HCT116 (cell line): ENCODE data around the gene USP24.

ENCODE experiments used
- EGR1 ChIP-seq: IDR thresholded peaks from 2 replicates; pipeline ENCODE4 v1.6.1; 2012; ENCODE audit warnings: low read depth
- EZH2 ChIP-seq: fragments of 200-600 bp; sonication (generic); IDR thresholded peaks from 2 replicates; pipeline ENCODE4 v1.6.1; 2017; ENCODE audit warnings: antibody characterized with exemption, mixed run types
- EZH2phosphoT487 ChIP-seq: fragments of 200-600 bp; IDR thresholded peaks from 2 replicates; pipeline ENCODE4 v1.6.1; 2018; ENCODE audit warnings: antibody characterized with exemption, borderline replicate concordance
- POLR2A ChIP-seq: IDR thresholded peaks from 2 replicates; pipeline ENCODE4 v1.7.0; 2011; ENCODE audit warnings: borderline replicate concordance; ENCODE audit not compliant: insufficient read depth, insufficient read length; ENCODE audit errors: extremely low read depth
- POLR2AphosphoS5 ChIP-seq: IDR thresholded peaks from 2 replicates; pipeline ENCODE4 v1.6.1; 2011; ENCODE audit warnings: mild to moderate bottlenecking, low read depth, low read length, moderate library complexity
- SRF ChIP-seq: IDR thresholded peaks from 2 replicates; pipeline ENCODE4 v1.6.1; 2012; ENCODE audit warnings: low read depth
- YY1 ChIP-seq: IDR thresholded peaks from 2 replicates; pipeline ENCODE4 v1.6.1; 2011; ENCODE audit warnings: low read length, low read depth, moderate library complexity, mild to moderate bottlenecking; ENCODE audit not compliant: insufficient replicate concordance; ENCODE audit errors: extremely low read depth
- ZNF274 ChIP-seq: fragments of 200-500 bp; sonication (Bioruptor generic); IDR thresholded peaks from 2 replicates; pipeline ENCODE4 v1.6.1; 2014; ENCODE audit warnings: mild to moderate bottlenecking, low read depth, low read length, inconsistent platforms
- TF ChIP-seq, protein P1 (sequence below), 3 experiments: fragments of 200-600 bp in 1 of 3; sonication (generic) in 1 of 3; IDR thresholded peaks in 2 of 3; conservative IDR thresholded peaks in 1 of 3; 2 replicates each; pipeline ENCODE4 v1.5.1; 2012 to 2017; ENCODE audit warnings: low read depth in 2 of 3, low read length in 2 of 3, antibody characterized with exemption in 1 of 3, borderline replicate concordance in 1 of 3, control low read depth in 1 of 3, mild to moderate bottlenecking in 1 of 3, mixed read lengths in 1 of 3, mixed run types in 1 of 3, moderate library complexity in 1 of 3; ENCODE audit not compliant: insufficient read depth in 1 of 3
- TF ChIP-seq, protein P2 (sequence below): IDR thresholded peaks from 2 replicates; pipeline ENCODE4 v1.6.1; 2012; ENCODE audit warnings: low read depth

DNA sequence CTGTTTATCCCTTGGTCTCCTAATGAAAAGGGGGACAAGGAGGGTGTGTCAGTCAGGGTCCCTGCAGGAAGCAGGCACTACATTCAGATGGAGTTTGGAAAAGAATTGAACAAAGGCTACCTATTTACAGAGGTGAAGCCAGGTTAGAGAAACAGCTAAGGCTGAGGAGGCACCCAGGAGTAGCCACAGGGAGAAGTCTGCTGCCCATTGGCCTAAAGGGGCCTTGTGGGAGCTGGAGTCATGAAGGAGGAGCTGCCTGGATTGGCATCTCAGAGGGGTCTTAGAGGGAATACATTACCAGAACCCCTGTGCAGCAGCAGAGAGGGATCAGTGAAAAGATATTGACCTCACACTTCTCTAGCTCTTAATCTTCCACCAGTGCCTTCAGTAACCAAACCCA lies 31.2 kb upstream of the USP24 start:
- TF ChIP-seq, protein P1, sequence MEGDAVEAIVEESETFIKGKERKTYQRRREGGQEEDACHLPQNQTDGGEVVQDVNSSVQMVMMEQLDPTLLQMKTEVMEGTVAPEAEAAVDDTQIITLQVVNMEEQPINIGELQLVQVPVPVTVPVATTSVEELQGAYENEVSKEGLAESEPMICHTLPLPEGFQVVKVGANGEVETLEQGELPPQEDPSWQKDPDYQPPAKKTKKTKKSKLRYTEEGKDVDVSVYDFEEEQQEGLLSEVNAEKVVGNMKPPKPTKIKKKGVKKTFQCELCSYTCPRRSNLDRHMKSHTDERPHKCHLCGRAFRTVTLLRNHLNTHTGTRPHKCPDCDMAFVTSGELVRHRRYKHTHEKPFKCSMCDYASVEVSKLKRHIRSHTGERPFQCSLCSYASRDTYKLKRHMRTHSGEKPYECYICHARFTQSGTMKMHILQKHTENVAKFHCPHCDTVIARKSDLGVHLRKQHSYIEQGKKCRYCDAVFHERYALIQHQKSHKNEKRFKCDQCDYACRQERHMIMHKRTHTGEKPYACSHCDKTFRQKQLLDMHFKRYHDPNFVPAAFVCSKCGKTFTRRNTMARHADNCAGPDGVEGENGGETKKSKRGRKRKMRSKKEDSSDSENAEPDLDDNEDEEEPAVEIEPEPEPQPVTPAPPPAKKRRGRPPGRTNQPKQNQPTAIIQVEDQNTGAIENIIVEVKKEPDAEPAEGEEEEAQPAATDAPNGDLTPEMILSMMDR (IDR thresholded peaks at IDR 0.05 in 2 of 3, conservative IDR thresholded peaks at IDR 0.05 in 1 of 3; ENCODE audit: borderline replicate concordance in 1 of 3, insufficient read depth in 1 of 3, low read depth in 2 of 3, low read length in 2 of 3) = no peak
- TF ChIP-seq, protein P2, sequence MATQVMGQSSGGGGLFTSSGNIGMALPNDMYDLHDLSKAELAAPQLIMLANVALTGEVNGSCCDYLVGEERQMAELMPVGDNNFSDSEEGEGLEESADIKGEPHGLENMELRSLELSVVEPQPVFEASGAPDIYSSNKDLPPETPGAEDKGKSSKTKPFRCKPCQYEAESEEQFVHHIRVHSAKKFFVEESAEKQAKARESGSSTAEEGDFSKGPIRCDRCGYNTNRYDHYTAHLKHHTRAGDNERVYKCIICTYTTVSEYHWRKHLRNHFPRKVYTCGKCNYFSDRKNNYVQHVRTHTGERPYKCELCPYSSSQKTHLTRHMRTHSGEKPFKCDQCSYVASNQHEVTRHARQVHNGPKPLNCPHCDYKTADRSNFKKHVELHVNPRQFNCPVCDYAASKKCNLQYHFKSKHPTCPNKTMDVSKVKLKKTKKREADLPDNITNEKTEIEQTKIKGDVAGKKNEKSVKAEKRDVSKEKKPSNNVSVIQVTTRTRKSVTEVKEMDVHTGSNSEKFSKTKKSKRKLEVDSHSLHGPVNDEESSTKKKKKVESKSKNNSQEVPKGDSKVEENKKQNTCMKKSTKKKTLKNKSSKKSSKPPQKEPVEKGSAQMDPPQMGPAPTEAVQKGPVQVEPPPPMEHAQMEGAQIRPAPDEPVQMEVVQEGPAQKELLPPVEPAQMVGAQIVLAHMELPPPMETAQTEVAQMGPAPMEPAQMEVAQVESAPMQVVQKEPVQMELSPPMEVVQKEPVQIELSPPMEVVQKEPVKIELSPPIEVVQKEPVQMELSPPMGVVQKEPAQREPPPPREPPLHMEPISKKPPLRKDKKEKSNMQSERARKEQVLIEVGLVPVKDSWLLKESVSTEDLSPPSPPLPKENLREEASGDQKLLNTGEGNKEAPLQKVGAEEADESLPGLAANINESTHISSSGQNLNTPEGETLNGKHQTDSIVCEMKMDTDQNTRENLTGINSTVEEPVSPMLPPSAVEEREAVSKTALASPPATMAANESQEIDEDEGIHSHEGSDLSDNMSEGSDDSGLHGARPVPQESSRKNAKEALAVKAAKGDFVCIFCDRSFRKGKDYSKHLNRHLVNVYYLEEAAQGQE = no peak
- no peak for TF ChIP-seq SRF
- no peak for TF ChIP-seq POLR2A
- no peak for TF ChIP-seq EGR1
- TF ChIP-seq POLR2AphosphoS5 = no peak
- no peak for TF ChIP-seq EZH2phosphoT487
- TF ChIP-seq ZNF274 = no peak
- no peak for TF ChIP-seq YY1
- no peak for TF ChIP-seq EZH2
